ENCODE data around the gene MIOS.

Gene MIOS

DNA sequence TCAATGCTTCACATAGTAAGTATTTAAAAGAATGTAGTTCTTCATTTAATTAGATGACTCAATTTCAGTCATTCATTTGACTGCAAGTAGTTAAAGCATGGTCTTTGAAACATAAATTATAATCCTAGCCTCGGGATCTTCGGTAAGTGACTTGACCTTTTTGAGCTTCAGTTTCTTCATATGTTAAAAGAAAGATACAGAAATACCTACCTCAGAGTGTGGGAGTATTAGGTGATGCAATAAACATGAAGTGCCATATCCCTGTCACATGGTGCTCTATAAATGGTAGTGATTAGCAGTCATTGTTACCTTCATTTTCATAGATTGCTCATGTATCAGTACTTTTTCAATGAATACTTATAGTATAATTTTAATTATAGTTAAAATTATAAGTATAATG lies 42.6 kb downstream of the MIOS start:
- TF ChIP-seq Cebpa-rat (IDR thresholded peaks at IDR 0.05) = no peak
- Histone ChIP-seq H3K9ac (no peak overlapping the region), H3K4me3 (no peak overlapping the region), H3K36me3 (peaks cover 19% of the 10 kb centered on the region), H3K4me2 (no peak overlapping the region), H3K27ac (no peak overlapping the region), H4K20me1 (no peaks in the 10 kb centered on the region), H3K27me3 (no peaks in the 10 kb centered on the region), H3K9me3 (no peaks in the 10 kb centered on the region), H3K4me1 (no peaks in the 10 kb centered on the region)

DNA sequence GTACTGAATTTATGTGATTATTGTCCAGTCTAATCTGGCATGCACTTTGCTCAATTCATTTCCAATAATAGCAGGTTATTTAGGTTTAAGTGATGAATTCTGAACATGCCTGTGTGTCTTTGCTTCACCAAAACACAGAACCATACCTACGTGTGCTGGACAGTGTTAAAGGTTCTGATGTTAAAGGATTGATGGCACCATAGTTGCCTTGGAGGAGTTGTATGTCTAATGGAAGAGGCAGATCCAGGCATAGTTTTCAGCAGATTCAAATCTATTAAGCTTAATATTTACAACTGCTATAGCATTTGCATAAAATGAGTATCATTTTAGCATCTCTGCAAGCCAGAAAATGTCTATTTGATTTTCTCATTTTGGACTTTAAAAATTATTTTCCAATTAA lies 45.8 kb downstream of the MIOS start:
- Histone ChIP-seq H4K20me1 (no peaks in the 10 kb centered on the region), H3K9ac (no peak overlapping the region), H3K27ac (no peak overlapping the region), H3K36me3 (peaks cover 6% of the 10 kb centered on the region; the same call in 1 of the 2 replicates), H3K4me3 (no peak overlapping the region), H3K27me3 (no peaks in the 10 kb centered on the region), H3K4me1 (no peaks in the 10 kb centered on the region), H3K9me3 (no peaks in the 10 kb centered on the region), H3K4me2 (no peak overlapping the region)
- no peak for TF ChIP-seq Cebpa-rat (IDR thresholded peaks at IDR 0.05)

DNA sequence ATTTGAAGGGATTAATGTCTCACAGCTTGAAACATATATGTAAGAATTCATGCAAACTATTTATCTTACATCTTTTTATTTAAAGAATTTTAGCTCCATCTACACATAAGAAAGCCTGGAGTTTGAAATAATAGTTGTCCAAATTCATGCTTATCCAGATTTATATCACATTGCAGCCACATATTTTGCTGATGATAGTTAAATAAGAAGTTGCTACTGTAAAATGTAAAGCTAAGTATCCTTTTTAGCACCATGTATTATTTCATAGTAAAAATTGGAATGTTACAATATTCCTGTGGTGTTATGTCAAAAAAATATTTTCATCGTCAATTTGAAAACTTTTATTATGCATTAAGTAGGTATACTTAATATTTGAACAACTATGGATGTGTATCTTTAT lies 46.5 kb downstream of the MIOS start:
- Histone ChIP-seq H3K9ac (no peak overlapping the region), H3K4me2 (no peak overlapping the region), H3K27ac (no peak overlapping the region), H3K9me3 (no peaks in the 10 kb centered on the region), H3K27me3 (no peaks in the 10 kb centered on the region), H3K4me1 (no peaks in the 10 kb centered on the region), H3K4me3 (no peak overlapping the region), H3K36me3 (no peaks in the 10 kb centered on the region), H4K20me1 (no peaks in the 10 kb centered on the region)
- TF ChIP-seq Cebpa-rat (IDR thresholded peaks at IDR 0.05) = no peak

DNA sequence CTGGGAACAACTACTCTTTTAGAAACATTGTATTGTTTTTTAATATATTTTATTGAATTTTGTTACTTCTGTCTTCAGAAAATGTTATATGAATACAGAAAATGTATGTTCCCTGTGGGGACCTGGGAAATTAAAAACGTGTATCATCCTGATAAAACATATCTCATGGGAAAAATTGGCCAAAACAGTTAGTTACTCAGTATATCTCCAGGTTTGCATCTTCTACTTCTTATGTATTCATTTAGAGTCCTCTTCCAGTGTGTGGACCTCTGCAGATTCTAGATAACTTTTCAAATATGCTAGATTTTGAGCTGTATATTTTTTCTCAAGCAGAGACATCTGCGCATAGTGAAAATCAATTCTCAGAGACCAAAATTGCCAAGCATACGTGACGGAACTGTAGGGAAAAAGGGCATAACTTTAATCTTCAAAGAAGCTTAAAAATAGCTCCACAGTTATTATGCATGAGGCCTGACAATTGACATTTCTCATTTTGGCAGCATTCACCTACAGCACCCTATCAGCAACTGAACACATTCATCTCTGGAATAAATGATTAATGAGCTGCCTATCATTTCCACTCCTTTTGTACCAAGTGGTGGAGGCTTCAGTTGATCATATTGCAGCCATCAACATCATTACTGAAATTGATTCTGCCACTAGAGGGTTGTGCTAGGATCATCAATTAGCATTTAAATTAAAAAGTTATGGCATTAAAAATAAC lies 47.5 kb downstream of the MIOS start:
- no peak overlapping the region for H3K4me2 ChIP-seq
- H3K4me3 ChIP-seq = no peak overlapping the region
- H3K4me1 ChIP-seq = no peaks in the 10 kb centered on the region
- no peak for TF ChIP-seq Cebpa-rat (IDR thresholded peaks at IDR 0.05)
- H3K27ac ChIP-seq = no peak overlapping the region
- H3K36me3 ChIP-seq = no peaks in the 10 kb centered on the region
- no peak overlapping the region for H3K9ac ChIP-seq
- no peaks in the 10 kb centered on the region for H3K27me3 ChIP-seq
- H4K20me1 ChIP-seq = no peaks in the 10 kb centered on the region
- no peaks in the 10 kb centered on the region for H3K9me3 ChIP-seq

DNA sequence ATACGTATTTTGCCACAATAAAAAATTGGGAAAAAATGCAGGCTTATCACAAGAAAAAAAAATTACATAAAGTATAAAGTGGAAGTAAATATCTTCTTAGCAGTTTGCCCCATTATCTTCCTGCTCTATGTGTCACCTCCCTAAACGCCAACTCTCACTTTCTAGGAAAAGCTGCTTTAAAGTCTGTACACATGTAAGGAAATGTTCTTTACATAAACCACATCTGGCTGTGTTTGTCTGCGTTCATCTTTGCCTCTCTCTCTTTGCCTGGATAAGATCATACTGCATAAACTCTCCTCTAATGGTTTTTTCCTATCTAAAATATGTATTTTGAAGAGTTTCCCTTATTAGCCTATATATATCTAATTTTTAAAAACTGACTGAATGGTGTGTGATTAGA lies 50.9 kb downstream of the MIOS start:
- TF ChIP-seq Cebpa-rat (IDR thresholded peaks at IDR 0.05) = no peak
- no peak overlapping the region for H3K4me2 ChIP-seq
- no peaks in the 10 kb centered on the region for H3K4me1 ChIP-seq
- no peak overlapping the region for H3K9ac ChIP-seq
- H4K20me1 ChIP-seq = no peaks in the 10 kb centered on the region
- H3K36me3 ChIP-seq = no peaks in the 10 kb centered on the region
- no peak overlapping the region for H3K4me3 ChIP-seq
- H3K27ac ChIP-seq = no peak overlapping the region
- H3K9me3 ChIP-seq = no peaks in the 10 kb centered on the region
- H3K27me3 ChIP-seq = no peaks in the 10 kb centered on the region

DNA sequence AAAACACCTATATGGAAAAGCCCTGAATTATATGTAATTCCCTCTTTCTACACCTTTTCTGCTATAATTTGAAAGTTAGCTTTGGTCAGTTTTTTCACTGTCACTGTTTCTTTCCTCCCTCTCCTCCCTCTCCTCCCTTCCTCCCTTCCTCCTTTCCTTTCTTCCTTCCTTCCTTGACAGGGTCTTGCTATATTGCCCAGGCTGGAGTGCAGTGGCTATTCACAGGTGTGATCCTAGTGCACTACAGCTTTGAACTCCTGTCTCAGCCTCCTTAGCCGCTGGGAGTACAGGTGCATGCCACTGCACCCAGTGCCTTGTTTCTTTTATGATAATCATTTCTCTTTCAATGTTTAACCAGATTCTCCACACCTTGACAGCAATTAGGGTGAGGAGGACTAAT lies 51.7 kb downstream of the MIOS start:
- TF ChIP-seq Cebpa-rat (IDR thresholded peaks at IDR 0.05) = no peak
- Histone ChIP-seq H3K36me3 (no peaks in the 10 kb centered on the region), H3K4me2 (no peak overlapping the region), H3K4me1 (no peaks in the 10 kb centered on the region), H3K9me3 (no peaks in the 10 kb centered on the region), H3K4me3 (no peak overlapping the region), H3K27me3 (no peaks in the 10 kb centered on the region), H3K27ac (no peak overlapping the region), H4K20me1 (no peaks in the 10 kb centered on the region), H3K9ac (no peak overlapping the region)

DNA sequence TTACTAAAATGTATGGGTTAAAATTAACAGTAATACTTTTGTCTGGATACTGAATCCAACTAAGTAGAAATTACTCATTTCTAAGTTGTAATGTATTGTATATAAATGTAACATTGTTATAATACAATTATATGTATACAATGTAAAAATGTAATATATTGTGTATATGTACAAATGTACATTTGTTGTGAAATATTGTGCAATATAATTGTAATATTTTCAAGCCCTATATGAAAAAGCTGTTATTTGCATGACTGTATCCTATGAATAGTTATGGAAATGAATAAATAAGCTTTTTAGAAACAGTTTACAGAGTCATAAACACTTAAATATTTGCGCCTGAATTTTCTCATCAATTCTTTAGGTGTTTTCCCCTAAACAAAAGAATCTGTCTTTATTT lies 53.6 kb downstream of the MIOS start:
- H3K36me3 ChIP-seq = no peaks in the 10 kb centered on the region
- no peak overlapping the region for H3K4me3 ChIP-seq
- no peak overlapping the region for H3K4me2 ChIP-seq
- H3K4me1 ChIP-seq = no peaks in the 10 kb centered on the region
- TF ChIP-seq Cebpa-rat (IDR thresholded peaks at IDR 0.05) = no peak
- H3K9me3 ChIP-seq = no peaks in the 10 kb centered on the region
- no peaks in the 10 kb centered on the region for H3K27me3 ChIP-seq
- H3K27ac ChIP-seq = no peak overlapping the region
- no peaks in the 10 kb centered on the region for H4K20me1 ChIP-seq
- no peak overlapping the region for H3K9ac ChIP-seq

DNA sequence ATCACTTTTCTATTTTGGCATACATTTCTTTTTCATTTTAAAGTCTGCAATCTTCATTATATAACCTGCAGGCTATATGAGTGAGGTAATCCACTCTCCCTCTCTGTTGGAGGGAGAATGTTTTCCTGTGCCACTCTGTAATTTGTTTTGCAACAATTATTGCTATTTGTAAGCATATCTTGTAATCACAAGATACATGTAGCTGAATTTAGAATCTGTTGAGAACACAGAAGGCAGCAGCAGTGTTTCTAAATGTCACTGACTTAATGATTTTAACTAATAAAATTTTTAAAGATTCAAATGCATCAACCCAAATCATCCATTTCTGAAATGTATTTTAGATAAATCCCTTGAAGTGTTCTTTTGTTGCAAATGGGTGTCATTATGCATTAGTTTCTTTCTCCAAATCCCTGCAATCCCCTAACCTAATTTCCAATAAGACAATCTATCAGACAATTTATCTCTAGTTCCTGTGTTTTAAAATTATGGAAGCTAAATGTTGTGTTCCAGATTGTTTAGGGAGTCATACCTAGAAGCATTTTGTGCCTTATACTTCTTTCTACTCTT lies 54.0 kb downstream of the MIOS start:
- no peak overlapping the region for H3K4me2 ChIP-seq
- H3K27ac ChIP-seq = no peak overlapping the region
- H3K27me3 ChIP-seq = no peaks in the 10 kb centered on the region
- peaks cover 2% of the 10 kb centered on the region for H3K9me3 ChIP-seq
- H4K20me1 ChIP-seq = no peaks in the 10 kb centered on the region
- no peak overlapping the region for H3K9ac ChIP-seq
- no peaks in the 10 kb centered on the region for H3K36me3 ChIP-seq
- no peak overlapping the region for H3K4me3 ChIP-seq
- H3K4me1 ChIP-seq = no peaks in the 10 kb centered on the region
- TF ChIP-seq Cebpa-rat (IDR thresholded peaks at IDR 0.05) = no peak

DNA sequence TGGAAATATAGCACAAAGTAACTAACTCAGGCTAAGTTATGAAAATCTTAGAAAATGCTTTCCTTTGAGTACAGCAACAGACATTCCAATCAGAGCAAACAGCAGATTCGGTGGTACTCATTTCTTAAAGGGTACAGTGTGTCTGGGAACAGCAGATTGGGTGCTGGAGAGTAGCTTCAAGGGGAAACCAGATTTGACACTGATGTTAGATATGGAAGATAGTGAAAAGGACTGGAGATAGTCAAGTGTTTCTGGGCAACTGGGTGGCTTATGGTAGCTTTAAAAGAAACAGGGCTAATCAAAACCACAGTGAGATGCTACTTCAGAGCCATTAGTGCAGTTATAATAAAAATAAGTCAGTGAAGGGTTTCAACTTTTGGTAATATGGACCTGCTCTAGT lies 61.8 kb downstream of the MIOS start:
- Histone ChIP-seq H3K9me3 (peaks cover 21% of the 10 kb centered on the region), H3K36me3 (no peaks in the 10 kb centered on the region), H3K27me3 (no peaks in the 10 kb centered on the region), H3K9ac (no peak overlapping the region), H3K27ac (no peak overlapping the region), H3K4me1 (no peaks in the 10 kb centered on the region), H3K4me3 (no peak overlapping the region), H4K20me1 (no peaks in the 10 kb centered on the region), H3K4me2 (no peak overlapping the region)
- no peak for TF ChIP-seq Cebpa-rat (IDR thresholded peaks at IDR 0.05)

DNA sequence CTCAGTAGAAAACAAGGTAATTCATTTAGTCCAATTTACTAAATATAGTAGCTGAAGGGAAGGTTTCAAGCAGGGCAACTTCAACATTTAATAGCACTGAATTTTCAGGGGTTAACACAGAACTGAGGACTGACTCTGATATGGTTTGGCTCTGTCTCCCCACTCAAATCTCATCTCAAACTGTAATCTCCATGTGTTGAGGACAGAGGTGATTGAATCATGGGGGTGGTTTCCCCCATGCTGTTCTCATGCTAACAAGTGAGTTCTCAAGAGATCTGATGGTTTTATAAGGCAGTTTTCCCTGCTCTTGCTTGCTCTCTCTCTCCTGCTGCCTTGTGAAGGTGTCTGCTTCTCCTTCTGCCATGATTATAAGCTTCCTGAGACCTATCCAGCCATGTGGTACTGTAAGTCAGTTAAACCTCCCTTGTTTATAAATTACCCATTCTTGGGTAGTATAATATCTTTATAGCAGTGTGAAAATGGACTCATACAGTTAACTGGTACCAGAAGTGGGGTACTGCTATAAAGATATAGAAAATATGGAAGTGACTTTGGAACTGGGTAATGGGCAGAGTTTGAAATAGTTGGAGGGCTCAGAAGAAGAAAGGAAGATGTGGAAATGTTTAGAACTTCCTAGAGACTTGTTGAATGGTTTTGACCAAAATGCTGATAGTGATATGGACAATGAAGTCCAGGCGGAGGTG lies 64.1 kb downstream of the MIOS start:
- H3K27ac ChIP-seq = no peak overlapping the region
- H3K4me2 ChIP-seq = no peak overlapping the region
- H3K36me3 ChIP-seq = peaks cover 11% of the 10 kb centered on the region
- no peaks in the 10 kb centered on the region for H3K4me1 ChIP-seq
- no peak overlapping the region for H3K4me3 ChIP-seq
- H3K9me3 ChIP-seq = peaks cover 19% of the 10 kb centered on the region
- TF ChIP-seq Cebpa-rat (IDR thresholded peaks at IDR 0.05) = no peak
- H4K20me1 ChIP-seq = no peaks in the 10 kb centered on the region
- no peaks in the 10 kb centered on the region for H3K27me3 ChIP-seq
- H3K9ac ChIP-seq = no peak overlapping the region

All from BLaER1 (cell line).